Aorta (tissue), 5 donors: ENCODE results near the gene FLVCR2. TPM values are rescaled to one million over a fixed set of nuclear protein-coding genes. Genes with fewer than 3 reads are reported as not detected.

Experiments used
- ATAC-seq: fragments of 200-7000 bp; cut with Tn5 transposase; one replicate; pipeline ENCODE4 v1.9.1; 2022; ENCODE audit warnings: moderate library complexity; ENCODE audit not compliant: low FRiP score
- DNase-seq, 2 donors: peaks; one replicate each; pipeline ENCODE4 v3.0.0-alpha.2; 2020
- H3K27ac ChIP-seq, 2 donors: one replicate each; pipeline ENCODE4 v1.5.1; 2013; ENCODE audit warnings: low read length in 2 of 2, mild to moderate bottlenecking in 2 of 2, moderate library complexity in 2 of 2, control low read depth in 1 of 2, inconsistent platforms in 1 of 2, low read depth in 1 of 2
- H3K27me3 ChIP-seq, 2 donors: one replicate each; pipeline ENCODE4 v1.6.1; 2013; ENCODE audit warnings: control low read depth in 1 of 2, low read length in 1 of 2, mild to moderate bottlenecking in 1 of 2, moderate library complexity in 1 of 2; ENCODE audit not compliant: insufficient read depth in 2 of 2, control insufficient read depth in 1 of 2
- H3K36me3 ChIP-seq, 2 donors: one replicate each; pipeline ENCODE4 v1.6.1; 2013; ENCODE audit warnings: control low read depth in 1 of 2, low read length in 1 of 2, mild to moderate bottlenecking in 1 of 2; ENCODE audit not compliant: insufficient read depth in 2 of 2, control insufficient read depth in 1 of 2
- H3K4me1 ChIP-seq, 2 donors: one replicate each; pipeline ENCODE4 v1.6.1; 2013; ENCODE audit warnings: low read length in 2 of 2, control low read depth in 1 of 2, mild to moderate bottlenecking in 1 of 2, moderate library complexity in 1 of 2; ENCODE audit not compliant: insufficient read depth in 2 of 2, control insufficient read depth in 1 of 2
- H3K4me3 ChIP-seq, 2 donors: one replicate each; pipeline ENCODE4 v1.5.1; 2013; ENCODE audit warnings: low read length in 2 of 2, control low read depth in 1 of 2, mild to moderate bottlenecking in 1 of 2
- H3K9me3 ChIP-seq: one replicate; pipeline ENCODE4 v1.6.1; 2013; ENCODE audit warnings: mild to moderate bottlenecking, low read length; ENCODE audit not compliant: control insufficient read depth
- WGBS, 2 donors: extraction: QIAGEN DNeasy Blood & Tissue Kit; methylation state at CpG; one replicate each; pipeline ENCODE4 v1.1.7; 2013; 5-methylcytosine and 5-hydroxymethylcytosine counted together
- intact Hi-C, 2 donors: fragments of 100-400 bp; cut with DNase I; formaldehyde crosslinking; loops; one replicate each; pipeline versions ENCODE4 v1.14.2 to v1.15.0; 2022
- polyA plus RNA-seq, 2 donors: library from polyadenylated mRNA; stranded (reverse); fragments of 200-250 nt; gene quantifications; one replicate each; pipeline ENCODE4 v1.2.3, GENCODE V29; 2013
- total RNA-seq, 2 donors: library from RNA; stranded (reverse); fragmentation: NEBNext Ultra II Directional; extraction: Animal tissue kit (Norgen Biotek cat#: 25700); gene quantifications; one replicate each; pipeline ENCODE4 v1.2.1, GENCODE V29; 2021
- donor health status: healthy with polysubstance abuse.
- donor health status: Bipolar disorder and iron deficiency.
- donor health status: DM: no; HTN: no; CAD: no.
- donor health status: DM: no; HTN: no; CAD: no.
- donor health status: DM: yes; HTN: yes; CAD: no.

FLVCR2 gene
- total and polyA plus RNA-seq, 4 donors, result 0.38 to 15.4 (median 11.1) TPM

- Histone ChIP-seq H3K27ac (no peak overlapping the region), H3K4me3 (no peak overlapping the region), H3K4me1 (no peaks in the 10 kb centered on the region), H3K27me3 (no peaks in the 10 kb centered on the region), H3K36me3 (no peaks in the 10 kb centered on the region), H3K9me3 (no peaks in the 10 kb centered on the region)
- DNase-seq (no peak), ATAC-seq (no peak)
- WGBS, 2 donors, result 88 to 92% methylated on average over 3 of the region's 3 CpGs
- intact Hi-C loops, result no loop called here
These were observed 62.5 kb downstream of the FLVCR2 start for GRCh38 chr14:75640876-75641275.

- intact Hi-C loops, result no loop called here
- WGBS, 2 donors, result 48 to 49% methylated on average over 4 of the region's 4 CpGs
- Histone ChIP-seq H3K4me3 (no peak overlapping the region), H3K4me1 (no peaks in the 10 kb centered on the region), H3K27ac (no peak overlapping the region), H3K27me3 (no peaks in the 10 kb centered on the region), H3K9me3 (no peaks in the 10 kb centered on the region), H3K36me3 (no peaks in the 10 kb centered on the region)
- ATAC-seq (no peak), DNase-seq (no peak)
These were observed 65.6 kb downstream of the FLVCR2 start for GRCh38 chr14:75643985-75644384.

- Histone ChIP-seq H3K4me3 (no peak overlapping the region), H3K4me1 (no peaks in the 10 kb centered on the region), H3K9me3 (no peaks in the 10 kb centered on the region), H3K36me3 (no peaks in the 10 kb centered on the region), H3K27me3 (no peaks in the 10 kb centered on the region), H3K27ac (no peak overlapping the region)
- DNase-seq, result no peak
- intact Hi-C loops, result no loop called here
- ATAC-seq, result no peak
These were observed 66.6 kb downstream of the FLVCR2 start for GRCh38 chr14:75645056-75645455.

GRCh38 chr14:75646762-75647161 lies 68.3 kb downstream of the FLVCR2 start:
- intact Hi-C loops, result no loop called here
- Histone ChIP-seq H3K27ac (no peak overlapping the region), H3K9me3 (no peaks in the 10 kb centered on the region), H3K4me3 (no peak overlapping the region), H3K36me3 (peaks cover 4 to 8% of the 10 kb centered on the region in 2 donors), H3K4me1 (no peaks in the 10 kb centered on the region), H3K27me3 (no peaks in the 10 kb centered on the region)
- peak; percentile 46 for ATAC-seq
- WGBS, 2 donors, result 88 to 93% methylated on average over 6 of the region's 6 CpGs
- no peak for DNase-seq

GRCh38 chr14:75647640-75648039 lies 69.2 kb downstream of the FLVCR2 start:
- Histone ChIP-seq H3K27me3 (no peaks in the 10 kb centered on the region), H3K4me3 (no peak overlapping the region), H3K27ac (no peak overlapping the region), H3K36me3 (peaks cover 4 to 8% of the 10 kb centered on the region in 2 donors), H3K9me3 (no peaks in the 10 kb centered on the region), H3K4me1 (no peaks in the 10 kb centered on the region)
- no peak for DNase-seq
- no peak for ATAC-seq
- WGBS, 2 donors, result 68 to 74% methylated on average over 3 of the region's 3 CpGs
- intact Hi-C loops, result no loop called here

- intact Hi-C loops, result no loop called here
- Histone ChIP-seq H3K27me3 (no peaks in the 10 kb centered on the region), H3K4me1 (no peaks in the 10 kb centered on the region), H3K36me3 (peaks cover 4 to 8% of the 10 kb centered on the region in 2 donors), H3K9me3 (no peaks in the 10 kb centered on the region), H3K27ac (no peak overlapping the region), H3K4me3 (no peak overlapping the region)
- ATAC-seq (peak; percentile 40), DNase-seq (no peak)
- 26 to 33% methylated on average over 9 of the region's 9 CpGs for WGBS, 2 donors
These were observed 69.8 kb downstream of the FLVCR2 start for GRCh38 chr14:75648066-75648838.

- Histone ChIP-seq H3K9me3 (no peaks in the 10 kb centered on the region), H3K27me3 (no peaks in the 10 kb centered on the region), H3K4me1 (no peaks in the 10 kb centered on the region), H3K27ac (no peak overlapping the region), H3K36me3 (peaks cover 4 to 8% of the 10 kb centered on the region in 2 donors), H3K4me3 (no peak overlapping the region)
- DNase-seq, result no peak
- intact Hi-C loops, result no loop called here
- ATAC-seq, result no peak
- 96 to 100% methylated on average over 1 of the region's 1 CpG for WGBS, 2 donors
These were observed 70.9 kb downstream of the FLVCR2 start for GRCh38 chr14:75649337-75649736.

- H3K27me3 ChIP-seq, result no peaks in the 10 kb centered on the region
- no peaks in the 10 kb centered on the region for H3K4me1 ChIP-seq
- no peak overlapping the region for H3K4me3 ChIP-seq
- peaks cover 4 to 8% of the 10 kb centered on the region in 2 donors for H3K36me3 ChIP-seq
- intact Hi-C loops, result no loop called here
- 93 to 97% methylated on average over 1 of the region's 1 CpG for WGBS, 2 donors
- no peaks in the 10 kb centered on the region for H3K9me3 ChIP-seq
- no peak overlapping the region for H3K27ac ChIP-seq
- DNase-seq, result no peak
- no peak for ATAC-seq
These were observed 71.4 kb downstream of the FLVCR2 start for GRCh38 chr14:75649773-75650172.

- WGBS, 2 donors, result 87 to 92% methylated on average over 5 of the region's 5 CpGs
- Histone ChIP-seq H3K27me3 (no peaks in the 10 kb centered on the region), H3K4me1 (no peaks in the 10 kb centered on the region), H3K36me3 (peaks cover 4 to 8% of the 10 kb centered on the region in 2 donors), H3K27ac (no peak overlapping the region), H3K4me3 (no peak overlapping the region), H3K9me3 (no peaks in the 10 kb centered on the region)
- ATAC-seq, result no peak
- intact Hi-C loops, result no loop called here
- no peak for DNase-seq
These were observed 72.0 kb downstream of the FLVCR2 start for GRCh38 chr14:75650253-75651058.
